Kidney (tissue), 14 donors: Measurements from ENCODE around the gene GALNT12. TPM values are rescaled to one million over a fixed set of nuclear protein-coding genes. Genes with fewer than 3 reads are reported as not detected.
A peak's percentile ranks its signal among the peaks of the same experiment; 100 is the strongest.

Source experiments
- DNase-seq, 5 donors: peaks; one replicate each; pipeline ENCODE4 v3.0.0-alpha.2; 2013 to 2020
- FAIRE-seq: peaks from 2 replicates; lab custom pipeline; 2012; peaks lifted over from hg19 to GRCh38; lab: Jason Lieb, UNC
- H3K27ac ChIP-seq, 2 donors: one replicate each; pipeline ENCODE4 v1.7.0; 2013; ENCODE audit warnings: low read depth in 2 of 2, low read length in 2 of 2, inconsistent platforms in 1 of 2
- H3K27me3 ChIP-seq: one replicate; pipeline ENCODE4 v1.7.1; 2013; ENCODE audit warnings: low read length, inconsistent platforms; ENCODE audit not compliant: control insufficient read depth, insufficient read depth
- H3K36me3 ChIP-seq, 3 donors: one replicate each; pipeline versions ENCODE4 v1.7.0 to v1.7.1; 2013; ENCODE audit warnings: low read length in 3 of 3, control low read depth in 1 of 3, inconsistent platforms in 1 of 3; ENCODE audit not compliant: insufficient read depth in 3 of 3, control insufficient read depth in 2 of 3
- H3K4me1 ChIP-seq, 3 donors: one replicate each; pipeline versions ENCODE4 v1.7.0 to v1.7.1; 2013; ENCODE audit warnings: low read length in 3 of 3, inconsistent platforms in 1 of 3, low read depth in 1 of 3; ENCODE audit not compliant: control insufficient read depth in 2 of 3, insufficient read depth in 2 of 3
- H3K4me3 ChIP-seq, 3 donors: one replicate each; pipeline versions ENCODE4 v1.7.0 to v1.8.1; 2013; ENCODE audit warnings: low read length in 3 of 3, control low read depth in 1 of 3, inconsistent platforms in 1 of 3
- H3K9ac ChIP-seq, 3 donors: one replicate each; pipeline versions ENCODE4 v1.7.0 to v1.7.1; 2013; ENCODE audit warnings: low read length in 3 of 3, control low read depth in 1 of 3, inconsistent platforms in 1 of 3
- H3K9me3 ChIP-seq, 3 donors: one replicate each; pipeline versions ENCODE4 v1.7.0 to v1.7.1; 2013; ENCODE audit warnings: low read length in 3 of 3, control low read depth in 1 of 3, inconsistent platforms in 1 of 3; ENCODE audit not compliant: control insufficient read depth in 2 of 3, insufficient read depth in 1 of 3
- intact Hi-C: fragments of 100-400 bp; cut with DNase I; formaldehyde crosslinking; loops from one replicate; pipeline ENCODE4 v1.11.1; 2022
- polyA plus RNA-seq: library from polyadenylated mRNA; stranded (reverse); fragments of 350-450 nt; fragmentation: Illumina TruSeq; extraction: RNeasy Lipid Tissue Mini Kit (QIAGEN cat#74804); gene quantifications from one replicate; pipeline ENCODE4 v1.2.3, GENCODE V29; 2014; ENCODE audit warnings: low read depth, low replicate concordance; ENCODE audit not compliant: insufficient read depth
- total RNA-seq: library from RNA; stranded (reverse); fragmentation: NEBNext Ultra II Directional; extraction: Animal tissue kit (Norgen Biotek cat#: 25700); gene quantifications from one replicate; pipeline ENCODE4 v1.2.1, GENCODE V29; 2021
- TF ChIP-seq, protein P1 (sequence below): IDR thresholded peaks from 3 replicates; pipeline ENCODE4 v1.5.1; 2012; ENCODE audit warnings: mild to moderate bottlenecking, moderate library complexity, borderline replicate concordance; ENCODE audit not compliant: insufficient read depth; ENCODE audit errors: extremely low read depth
- donor health status: control.
- donor health status: control.
- donor health status: control.
- donor health status: control.
- donor health status: control.
- donor health status: DM: yes; HTN: yes; CAD: no.
- donor health status: Normal renal cell carcinoma (clear cell type).

GALNT12 gene
- total and polyA plus RNA-seq, 2 donors from 2014 or later: 3.6 to 10.8 TPM

GRCh38 chr9:98867103-98867428 is 59.6 kb downstream of the GALNT12 start:
- Histone ChIP-seq H3K27ac (peak overlapping the region; percentile 18 to 35), H3K4me3 (no peak overlapping the region), H3K4me1 (peaks cover 3 to 10% (median 4%) of the 10 kb centered on the region in 3 donors), H3K9ac (no peak overlapping the region), H3K36me3 (no peaks in the 10 kb centered on the region), H3K9me3 (no peaks in the 10 kb centered on the region), H3K27me3 (no peaks in the 10 kb centered on the region)
- intact Hi-C loops: loop anchor here (10.0 kb wide), 1 partner anchor 128 kb away; no protein-coding TSS in a partner anchor
- TF ChIP-seq, protein P1, sequence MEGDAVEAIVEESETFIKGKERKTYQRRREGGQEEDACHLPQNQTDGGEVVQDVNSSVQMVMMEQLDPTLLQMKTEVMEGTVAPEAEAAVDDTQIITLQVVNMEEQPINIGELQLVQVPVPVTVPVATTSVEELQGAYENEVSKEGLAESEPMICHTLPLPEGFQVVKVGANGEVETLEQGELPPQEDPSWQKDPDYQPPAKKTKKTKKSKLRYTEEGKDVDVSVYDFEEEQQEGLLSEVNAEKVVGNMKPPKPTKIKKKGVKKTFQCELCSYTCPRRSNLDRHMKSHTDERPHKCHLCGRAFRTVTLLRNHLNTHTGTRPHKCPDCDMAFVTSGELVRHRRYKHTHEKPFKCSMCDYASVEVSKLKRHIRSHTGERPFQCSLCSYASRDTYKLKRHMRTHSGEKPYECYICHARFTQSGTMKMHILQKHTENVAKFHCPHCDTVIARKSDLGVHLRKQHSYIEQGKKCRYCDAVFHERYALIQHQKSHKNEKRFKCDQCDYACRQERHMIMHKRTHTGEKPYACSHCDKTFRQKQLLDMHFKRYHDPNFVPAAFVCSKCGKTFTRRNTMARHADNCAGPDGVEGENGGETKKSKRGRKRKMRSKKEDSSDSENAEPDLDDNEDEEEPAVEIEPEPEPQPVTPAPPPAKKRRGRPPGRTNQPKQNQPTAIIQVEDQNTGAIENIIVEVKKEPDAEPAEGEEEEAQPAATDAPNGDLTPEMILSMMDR: no peak
- FAIRE-seq (no peak), DNase-seq (peak in 1 of 5 donors; percentile 41)

DNA sequence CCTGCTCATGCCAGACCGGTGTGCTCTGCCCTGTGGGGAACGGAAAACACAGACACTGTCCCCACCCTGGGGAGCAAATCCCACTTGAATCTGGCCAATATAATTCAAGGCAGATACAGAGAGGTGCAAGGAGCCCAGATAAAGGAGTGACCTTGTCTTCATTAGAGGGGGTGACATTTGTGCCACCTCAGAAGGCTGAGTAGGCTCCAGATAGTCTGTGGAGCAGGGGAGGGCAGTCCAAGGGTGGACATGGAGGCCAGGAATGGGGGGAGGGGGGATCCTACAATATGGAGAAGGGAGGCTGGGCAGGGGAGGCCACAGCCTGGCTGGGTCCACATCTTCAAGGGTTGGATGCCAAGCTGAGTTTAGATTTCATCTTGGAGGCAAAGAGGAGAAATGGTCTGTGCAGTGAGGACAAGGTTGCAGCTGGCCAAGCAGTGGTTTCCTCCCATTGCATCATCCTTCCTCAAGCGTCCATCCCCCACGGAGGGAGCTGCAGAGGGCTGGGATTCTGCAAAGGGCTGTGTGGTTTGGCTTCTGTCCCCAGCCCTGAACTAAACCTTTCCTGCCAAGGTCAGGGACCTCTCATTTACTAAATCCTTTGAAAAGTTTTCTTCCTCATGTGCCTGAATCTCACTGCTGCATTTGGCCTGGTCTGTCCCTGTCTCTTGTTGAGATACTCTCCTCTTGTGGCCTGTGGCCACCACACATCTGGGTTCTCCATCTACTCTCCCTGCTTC is 60.1 kb downstream of the GALNT12 start:
- DNase-seq (peak in 2 of 5 donors; percentile 57 to 90), FAIRE-seq (no peak)
- Histone ChIP-seq H3K9ac (no peak overlapping the region), H3K36me3 (no peaks in the 10 kb centered on the region), H3K4me1 (peaks cover 3 to 8% (median 4%) of the 10 kb centered on the region in 3 donors), H3K4me3 (no peak overlapping the region), H3K27me3 (no peaks in the 10 kb centered on the region), H3K9me3 (no peaks in the 10 kb centered on the region), H3K27ac (peak overlapping the region; percentile 18 to 25)
- intact Hi-C loops: loop anchor here (10.0 kb wide), 1 partner anchor 127 kb away; no protein-coding TSS in a partner anchor
- TF ChIP-seq, protein P1: no peak

- Histone ChIP-seq H3K27me3 (no peaks in the 10 kb centered on the region), H3K4me1 (peaks cover 3 to 9% (median 4%) of the 10 kb centered on the region in 3 donors), H3K9me3 (no peaks in the 10 kb centered on the region), H3K9ac (no peak overlapping the region), H3K27ac (no peak overlapping the region), H3K4me3 (no peak overlapping the region), H3K36me3 (no peaks in the 10 kb centered on the region)
- FAIRE-seq (no peak), DNase-seq (no peak)
- intact Hi-C loops: loop anchor here (10.0 kb wide), 1 partner anchor 126 kb away; no protein-coding TSS in a partner anchor
- TF ChIP-seq, protein P1: no peak
Observed at GRCh38 chr9:98869078-98869745, 61.7 kb downstream of the GALNT12 start.
